HK-2 (cell line): ENCODE measurements around the gene ADRA2B.
A peak's percentile ranks its signal among the peaks of the same experiment; 100 is the strongest.
"Not testable (repeated sequence)": the region's sequence is repeated elsewhere in the genome, so short reads cannot be mapped to it uniquely, and the experiment has no call there.

ENCODE experiments used
- DNase-seq: peaks from one replicate; pipeline ENCODE4 v3.0.0-alpha.2; 2018; ENCODE audit not compliant: unreplicated experiment

ADRA2B gene

DNA sequence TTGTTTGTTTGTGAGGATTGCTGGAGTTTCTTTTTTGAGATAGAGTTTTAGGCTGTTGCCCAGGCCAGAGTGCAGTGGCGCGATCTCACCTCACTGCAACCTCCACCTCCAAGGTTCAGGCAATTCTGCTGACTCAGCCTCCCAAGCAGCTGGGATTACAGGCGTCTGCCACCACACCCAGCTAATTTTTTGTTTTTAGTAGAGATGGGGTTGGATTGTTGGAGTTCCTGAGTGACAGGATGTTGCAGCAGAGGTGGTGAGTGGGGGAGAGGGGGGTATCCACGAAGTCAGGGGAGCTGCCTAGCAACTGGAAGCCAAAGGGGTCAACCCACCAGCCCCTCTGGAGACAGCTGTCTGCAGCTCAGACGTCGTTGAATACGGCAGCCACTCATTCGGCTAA lies 46.5 kb downstream of the ADRA2B start:
- not testable (repeated sequence) for DNase-seq

DNA sequence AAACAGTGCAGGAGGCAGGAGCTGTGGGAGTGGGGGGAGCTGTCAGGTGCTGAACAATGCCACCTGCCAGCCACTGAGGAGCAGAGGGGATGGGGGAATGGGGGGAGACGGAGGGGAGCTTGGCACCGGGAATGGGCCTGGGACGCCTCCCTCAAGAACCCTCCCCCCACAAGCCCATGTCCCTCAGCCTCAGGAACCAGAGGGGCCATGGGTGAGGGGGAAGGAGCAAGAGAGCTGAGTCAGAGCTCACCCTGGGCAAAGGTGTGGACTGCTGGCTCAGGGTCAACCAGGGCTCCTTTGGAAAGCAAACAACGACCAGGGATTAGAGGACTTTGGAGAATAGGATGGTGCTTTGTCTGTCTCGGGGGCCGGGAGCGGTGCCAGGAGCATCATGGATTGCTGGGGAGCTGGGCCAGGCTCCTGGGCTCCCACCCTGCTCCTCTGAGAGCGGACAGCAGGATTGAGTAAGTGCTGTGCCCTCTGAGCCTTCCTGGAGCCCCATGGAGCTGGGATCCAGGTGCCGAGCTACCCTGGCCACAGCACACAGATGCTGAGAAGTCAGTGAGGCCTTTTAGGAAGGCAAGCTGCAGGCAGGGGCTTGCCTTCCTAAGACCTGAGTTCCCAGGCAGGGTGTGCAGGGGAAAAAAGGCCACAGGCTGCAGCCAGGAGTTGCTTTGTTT lies 48.3 kb downstream of the ADRA2B start:
- DNase-seq: not testable (repeated sequence)

DNA sequence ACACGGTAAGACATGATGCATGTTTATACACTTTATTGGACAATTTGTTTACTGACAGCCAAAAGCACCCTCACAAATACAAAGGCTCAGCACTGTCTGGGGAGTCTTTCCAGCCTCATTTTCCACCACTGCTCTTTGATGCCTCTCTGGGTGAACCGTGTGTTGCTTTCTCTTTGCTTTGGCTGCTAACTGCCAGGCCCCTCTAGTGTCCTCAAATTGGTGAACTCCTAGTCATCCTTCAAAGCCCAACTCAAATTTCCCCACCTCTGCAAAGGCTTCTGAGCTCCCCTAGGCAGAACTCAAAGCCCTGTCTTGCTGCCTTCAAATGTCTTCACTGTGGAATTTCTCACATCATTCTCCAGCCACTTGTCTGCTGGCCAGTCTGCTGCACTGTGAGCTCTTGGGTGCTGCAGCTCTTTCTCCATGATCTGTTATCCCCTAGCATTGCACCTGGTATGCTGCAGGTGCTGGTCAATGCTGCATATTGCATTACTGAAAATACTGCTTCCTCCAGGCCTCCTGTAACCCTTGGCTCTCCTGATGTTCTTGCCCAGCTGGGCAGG lies 49.2 kb downstream of the ADRA2B start:
- DNase-seq: not testable (repeated sequence)

DNA sequence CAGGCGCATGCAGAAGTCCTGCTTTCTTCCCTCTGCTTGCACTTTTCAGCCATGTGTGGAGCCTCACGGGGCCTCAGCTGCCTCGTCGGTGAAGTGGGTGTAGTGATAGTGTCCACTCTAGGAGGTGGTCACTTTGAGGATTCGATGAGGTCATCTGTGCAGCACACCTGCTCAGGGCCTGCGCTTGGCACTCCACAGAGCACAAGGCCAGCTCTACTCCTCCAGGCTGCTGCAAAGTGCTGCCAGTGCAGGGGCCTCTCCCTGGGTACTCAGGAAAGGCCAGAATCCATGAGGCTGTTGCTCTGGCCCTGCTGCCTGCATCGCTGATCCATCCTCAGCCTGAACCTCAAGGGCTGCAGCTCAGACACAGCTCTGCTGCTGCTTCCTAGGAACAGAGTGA lies 49.9 kb downstream of the ADRA2B start:
- DNase-seq: not testable (repeated sequence)

DNA sequence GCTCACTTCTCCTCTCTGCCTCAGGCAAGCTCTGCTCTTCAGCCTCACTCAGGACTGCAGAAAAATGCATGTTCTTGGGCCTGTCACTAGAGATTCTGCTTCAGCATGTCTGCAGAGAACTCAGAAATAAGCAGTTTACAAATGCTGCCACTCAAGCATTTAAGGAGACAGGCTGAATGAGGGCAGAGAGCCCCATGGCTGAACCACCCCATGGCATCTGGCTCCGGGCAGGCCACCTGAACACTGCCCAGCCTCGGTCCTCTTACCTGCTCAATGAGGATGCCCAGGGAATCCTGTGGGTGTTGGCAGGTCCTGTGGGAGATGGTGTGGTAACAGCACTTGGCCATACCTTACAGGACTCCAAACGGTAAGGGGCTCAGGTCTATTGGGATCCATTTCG lies 50.4 kb downstream of the ADRA2B start:
- not testable (repeated sequence) for DNase-seq

- no peak for DNase-seq
These were observed 50.9 kb downstream of the ADRA2B start for GRCh38 chr2:96065381-96065930.

DNA sequence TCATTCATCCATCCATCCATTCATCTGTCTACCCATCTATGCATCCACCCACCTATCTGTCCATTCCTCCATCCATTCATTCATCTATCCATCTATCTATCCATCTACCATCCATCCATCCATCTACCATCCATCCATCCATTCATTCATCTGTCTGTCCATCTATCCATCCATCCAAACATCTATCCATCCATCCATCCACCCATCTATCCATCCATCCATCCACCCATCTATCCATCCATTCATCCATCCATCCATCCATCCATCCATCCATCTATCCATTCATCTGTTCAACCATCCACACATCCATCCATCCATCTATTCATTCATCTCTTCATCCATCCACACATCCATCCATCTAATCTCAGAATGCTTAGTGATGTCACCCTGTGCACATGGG lies 51.6 kb downstream of the ADRA2B start:
- not testable (repeated sequence) for DNase-seq

DNA sequence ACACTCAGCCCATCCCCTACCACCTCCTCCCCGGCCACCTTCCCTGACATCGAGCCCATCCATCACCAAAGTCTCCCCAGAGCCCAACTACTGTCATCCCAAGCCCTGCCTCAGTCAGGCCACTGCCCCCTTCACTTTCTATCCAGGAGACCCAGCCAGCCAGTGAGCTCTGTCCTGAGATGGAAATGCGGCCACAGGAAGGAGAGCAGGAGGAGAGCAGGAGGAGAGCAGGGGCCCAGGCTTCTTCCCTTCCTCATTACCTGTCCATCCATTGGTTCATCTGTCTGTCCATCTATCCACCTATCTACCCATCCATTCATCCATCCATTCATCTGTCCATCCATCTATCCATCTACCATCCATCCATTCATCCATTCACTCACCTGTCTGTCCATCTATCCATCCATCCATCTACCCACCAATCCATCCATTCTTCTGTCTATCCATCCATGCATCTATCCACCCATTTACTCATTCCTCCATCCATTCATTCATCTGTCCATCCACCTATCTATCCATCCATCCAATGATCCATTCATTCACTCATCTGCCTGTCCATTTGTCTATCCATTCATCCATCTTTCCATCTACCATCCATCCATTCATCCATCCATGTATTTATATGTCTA lies 52.2 kb downstream of the ADRA2B start:
- DNase-seq: not testable (repeated sequence)

DNA sequence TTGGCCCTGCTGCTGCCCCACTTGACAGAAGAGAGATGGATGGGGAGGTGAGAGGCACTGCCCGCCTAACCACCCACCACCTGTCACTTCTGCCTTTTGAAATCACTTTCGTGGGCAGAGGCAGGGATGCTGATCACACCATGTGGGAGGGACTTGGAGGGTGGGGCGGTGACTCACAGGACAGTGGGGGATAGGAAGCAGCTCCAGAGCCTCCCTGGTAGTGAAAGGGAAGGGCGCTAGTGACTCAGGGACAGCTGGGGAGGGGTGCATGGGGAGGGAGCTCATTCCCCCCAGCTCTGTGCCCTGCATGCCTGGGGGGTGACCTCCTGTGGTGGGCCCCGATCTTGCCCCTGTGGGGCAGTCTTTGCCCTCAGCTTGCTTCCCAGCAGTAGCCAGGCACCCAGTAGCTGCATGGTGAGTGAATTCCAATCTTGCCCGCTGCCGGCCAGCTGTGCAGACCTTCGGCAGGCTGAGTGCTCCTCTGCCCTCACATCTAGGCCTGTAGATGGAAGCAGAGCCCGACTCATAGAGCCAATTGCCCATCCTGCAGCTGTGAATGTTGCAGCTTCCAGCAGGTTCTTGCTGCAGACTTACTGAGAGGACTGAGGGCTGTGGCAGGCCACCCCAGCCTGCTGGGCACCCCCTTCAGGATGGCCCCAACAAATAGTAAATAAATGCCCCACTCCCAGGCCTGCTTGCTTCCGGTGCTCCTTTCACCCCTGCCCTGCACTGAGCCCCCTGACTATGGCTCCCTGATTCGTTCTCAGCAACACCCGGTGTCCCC lies 53.1 kb downstream of the ADRA2B start:
- peak; percentile 78 for DNase-seq
